Activated gamma-delta T cell treated with anti-CD3 and anti-CD28 coated beads, Interleukin-2, amount 50 U/mL, for 16 hours (primary cell): ENCODE data around the gene TMEM151A.
"Not testable (repeated sequence)": the region's sequence is repeated elsewhere in the genome, so short reads cannot be mapped to it uniquely, and the experiment has no call there.

Source experiments
- DNase-seq: peaks from one replicate; pipeline ENCODE4 v3.0.0-alpha.2; 2020; ENCODE audit warnings: low read depth

TMEM151A gene

DNA sequence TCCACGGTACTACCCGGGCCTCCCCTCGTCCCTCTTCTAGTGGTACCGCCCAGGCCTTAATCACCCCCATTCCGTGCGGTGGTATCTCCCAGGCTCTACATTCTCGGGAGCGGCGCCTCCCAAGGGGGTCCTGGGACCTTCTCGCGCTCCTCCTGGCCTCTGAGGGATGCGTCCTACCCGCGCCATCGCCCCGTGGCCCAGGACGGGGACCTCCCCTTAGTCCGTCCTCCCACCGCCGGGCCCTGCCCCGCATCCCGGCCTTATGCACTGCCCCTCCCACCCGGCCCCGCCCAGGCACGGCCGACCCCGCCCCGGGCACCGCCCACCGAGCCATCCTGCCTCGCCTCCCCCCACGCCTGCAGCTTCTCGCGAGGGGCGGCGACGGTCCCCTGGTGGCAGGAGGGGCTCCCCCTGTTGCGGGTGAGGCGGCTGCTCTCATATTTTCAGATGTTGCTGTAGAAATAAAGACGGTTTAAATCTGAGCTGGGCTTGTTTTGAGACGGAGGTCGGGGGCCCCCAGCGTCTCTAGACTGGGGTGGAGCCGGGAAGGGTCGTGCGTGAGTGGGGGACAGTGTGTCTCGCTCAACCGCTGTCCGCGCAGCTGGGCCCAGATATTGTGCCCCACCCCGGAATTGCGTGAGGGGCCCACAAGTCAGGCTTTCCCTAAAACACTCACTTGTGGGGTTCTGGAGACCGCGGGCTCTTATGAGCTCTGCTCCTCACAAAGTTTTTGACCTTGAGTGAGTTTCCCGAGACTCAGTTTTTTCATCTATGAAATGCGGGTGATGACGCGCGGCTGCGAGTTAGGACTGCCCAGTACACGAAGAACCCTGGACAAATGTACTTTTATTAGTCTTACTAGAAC, 24.1 kb upstream of the TMEM151A start:
- DNase-seq = peak; percentile 78

DNA sequence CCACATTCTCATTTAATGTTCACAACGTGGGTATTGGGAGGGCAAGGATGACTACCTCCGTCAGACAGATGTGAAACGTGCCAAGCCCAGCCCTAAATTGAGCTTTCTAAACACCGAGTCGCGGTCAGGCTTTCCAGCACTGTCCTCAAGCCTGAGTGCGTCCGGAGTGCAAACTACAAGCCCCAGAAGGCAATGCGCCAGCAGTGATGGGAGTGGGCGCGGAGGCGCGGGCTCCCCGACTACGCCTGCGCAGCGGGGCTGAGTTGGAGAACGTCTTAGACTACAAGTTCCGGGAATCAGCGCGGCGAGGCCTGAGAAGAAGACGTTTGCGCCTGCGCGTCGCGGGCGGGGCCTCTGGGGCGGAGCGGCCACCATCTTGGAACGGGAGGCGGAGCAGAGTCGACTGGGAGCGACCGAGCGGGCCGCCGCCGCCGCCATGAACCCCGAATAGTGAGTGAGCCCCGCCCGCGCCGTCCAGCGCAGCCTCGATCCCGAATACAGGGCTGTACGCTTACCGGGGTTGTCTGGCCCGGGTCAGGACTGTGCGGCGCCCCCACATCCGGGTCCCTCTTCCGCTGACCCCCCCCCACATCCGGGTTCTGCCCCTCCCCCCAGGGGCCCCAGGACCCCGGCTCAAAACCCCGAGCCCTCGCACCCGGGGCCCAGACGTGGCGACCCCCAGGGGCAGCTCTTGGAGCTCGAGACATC, 23.3 kb upstream of the TMEM151A start, which contains the start of gene RAB1B:
Gene RAB1B (plus strand): TSS at position 396 of the 708 bp plus-strand sequence. CDS start 41 bp downstream, at position 437.
- peak; percentile 100 for DNase-seq

DNA sequence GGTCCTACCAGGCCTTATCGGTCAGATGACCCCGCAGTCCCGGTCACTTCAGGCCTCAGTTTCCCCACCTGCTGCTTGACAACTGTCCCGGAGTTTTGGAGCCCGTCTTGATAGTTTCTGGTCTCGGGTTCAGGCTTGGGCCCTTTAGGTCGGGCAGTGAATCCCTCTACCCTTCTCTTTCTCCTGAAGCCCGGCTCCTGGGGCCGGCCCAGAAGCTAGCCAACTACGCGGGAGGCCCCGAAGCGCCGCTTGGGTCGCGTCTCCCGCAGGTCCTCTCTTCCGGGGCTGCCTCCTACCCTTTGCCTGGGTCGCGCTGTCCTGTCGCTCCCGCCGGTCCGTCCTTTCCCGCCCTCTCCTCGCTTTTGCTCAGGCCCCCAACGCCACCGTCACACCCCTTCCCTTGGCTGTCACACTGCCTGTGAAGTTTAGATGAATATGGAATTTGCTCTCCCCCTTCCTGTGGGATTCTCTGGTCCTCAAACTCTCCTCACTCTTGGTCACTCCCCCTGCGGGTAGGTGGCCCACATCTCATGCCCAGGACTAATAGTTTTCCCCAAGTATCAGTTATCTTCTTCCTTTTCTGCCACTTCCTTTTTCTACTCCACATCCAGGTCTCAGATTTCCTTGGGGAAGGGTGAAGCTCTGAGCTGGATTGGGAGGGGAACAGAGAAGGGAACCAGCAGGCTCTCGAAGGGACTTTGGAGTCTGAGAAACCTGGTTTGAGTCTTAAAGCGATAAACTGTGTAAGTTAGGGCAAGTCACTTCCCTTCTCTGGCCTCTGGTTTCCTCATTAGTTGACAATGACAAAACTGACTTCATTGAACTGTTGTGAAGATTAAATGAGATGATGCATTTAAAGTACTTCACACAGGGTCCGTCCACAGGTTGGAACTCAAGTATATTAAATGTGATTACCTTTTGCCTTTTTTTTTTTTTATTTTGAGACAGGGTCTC, 22.5 kb upstream of the TMEM151A start:
- DNase-seq = no peak

DNA sequence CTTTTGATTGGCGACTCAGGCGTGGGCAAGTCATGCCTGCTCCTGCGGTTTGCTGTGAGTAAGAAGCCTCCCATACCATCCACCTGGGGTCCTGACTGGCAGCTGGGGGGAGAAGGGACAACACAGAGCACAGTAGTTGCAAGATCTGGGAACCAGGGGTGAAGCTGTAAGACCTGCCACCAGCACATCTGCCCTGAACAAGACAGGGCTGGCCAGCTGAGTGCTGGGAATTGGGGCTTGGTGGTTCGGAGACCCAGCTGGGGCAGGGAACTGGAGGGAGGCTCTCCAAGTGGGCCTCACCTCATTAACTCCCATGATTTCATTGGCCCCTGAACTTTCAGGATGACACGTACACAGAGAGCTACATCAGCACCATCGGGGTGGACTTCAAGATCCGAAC, 19.9 kb upstream of the TMEM151A start:
- no peak for DNase-seq

DNA sequence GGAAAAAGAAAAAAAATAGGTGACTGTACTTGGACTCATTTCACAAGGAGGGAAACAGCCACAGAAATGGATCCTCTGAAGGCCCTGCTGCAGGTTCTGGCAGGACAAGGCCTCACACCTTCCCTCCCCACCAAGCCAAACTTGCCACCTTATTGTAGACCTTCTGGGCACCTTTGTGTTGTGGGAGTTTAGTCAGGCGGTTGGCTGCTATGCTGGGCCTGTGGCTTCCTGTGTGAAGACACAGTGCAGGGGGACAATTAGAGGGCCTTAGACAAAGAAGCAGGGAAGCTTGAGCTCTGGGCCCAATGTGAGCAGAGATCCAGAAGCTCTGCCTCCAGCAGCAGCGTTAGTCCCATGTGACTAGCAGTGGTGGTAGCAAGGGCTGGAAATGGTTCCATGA, 19.1 kb upstream of the TMEM151A start:
- peak; percentile 41 for DNase-seq

DNA sequence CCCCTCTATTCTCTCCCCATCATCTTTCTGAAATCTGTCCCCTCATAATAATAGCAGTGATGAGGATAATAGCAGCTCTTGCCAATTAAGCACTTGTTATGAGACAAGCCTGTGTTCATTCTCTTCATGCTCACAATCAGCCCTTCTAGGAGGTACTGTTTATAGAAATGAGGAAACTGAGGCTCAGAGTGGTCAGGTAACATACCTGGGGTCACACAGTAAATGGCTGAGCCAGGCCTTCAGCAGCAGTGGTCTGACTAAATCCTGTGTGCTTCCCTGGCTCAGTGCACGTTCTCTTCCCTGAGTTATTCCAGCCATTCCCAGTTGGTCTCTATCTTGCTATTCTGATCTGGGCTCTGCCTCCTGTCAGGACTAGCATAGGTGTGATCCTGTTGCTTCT, 17.5 kb upstream of the TMEM151A start:
- DNase-seq = no peak

DNA sequence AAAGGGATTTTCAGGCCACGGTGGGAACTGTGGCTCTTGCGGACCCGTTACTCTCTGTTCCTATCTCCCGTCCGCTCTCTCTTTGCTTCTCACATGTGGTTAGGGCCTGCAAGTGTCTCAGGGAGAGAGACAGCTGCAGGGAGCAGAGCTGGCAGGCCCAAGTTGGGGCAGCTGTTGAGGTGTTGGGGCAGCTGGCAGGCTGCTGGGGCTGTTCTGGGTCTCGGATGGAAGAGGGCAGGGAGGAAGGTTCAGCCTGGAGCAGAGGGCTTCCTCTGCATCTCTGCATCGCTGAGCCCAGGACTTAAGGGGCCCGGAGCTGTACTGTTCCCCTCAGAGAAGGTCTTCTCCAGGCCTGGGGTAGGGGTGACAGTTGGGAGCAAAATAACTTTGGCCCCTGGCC, 16.3 kb upstream of the TMEM151A start:
- no peak for DNase-seq

DNA sequence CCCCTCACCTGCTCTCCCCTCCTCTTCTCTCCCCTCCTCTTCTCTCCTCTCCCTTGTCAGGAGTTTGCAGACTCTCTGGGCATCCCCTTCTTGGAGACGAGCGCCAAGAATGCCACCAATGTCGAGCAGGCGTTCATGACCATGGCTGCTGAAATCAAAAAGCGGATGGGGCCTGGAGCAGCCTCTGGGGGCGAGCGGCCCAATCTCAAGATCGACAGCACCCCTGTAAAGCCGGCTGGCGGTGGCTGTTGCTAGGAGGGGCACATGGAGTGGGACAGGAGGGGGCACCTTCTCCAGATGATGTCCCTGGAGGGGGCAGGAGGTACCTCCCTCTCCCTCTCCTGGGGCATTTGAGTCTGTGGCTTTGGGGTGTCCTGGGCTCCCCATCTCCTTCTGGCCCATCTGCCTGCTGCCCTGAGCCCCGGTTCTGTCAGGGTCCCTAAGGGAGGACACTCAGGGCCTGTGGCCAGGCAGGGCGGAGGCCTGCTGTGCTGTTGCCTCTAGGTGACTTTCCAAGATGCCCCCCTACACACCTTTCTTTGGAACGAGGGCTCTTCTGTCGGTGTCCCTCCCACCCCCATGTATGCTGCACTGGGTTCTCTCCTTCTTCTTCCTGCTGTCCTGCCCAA, 15.6 kb upstream of the TMEM151A start:
- DNase-seq = no peak

DNA sequence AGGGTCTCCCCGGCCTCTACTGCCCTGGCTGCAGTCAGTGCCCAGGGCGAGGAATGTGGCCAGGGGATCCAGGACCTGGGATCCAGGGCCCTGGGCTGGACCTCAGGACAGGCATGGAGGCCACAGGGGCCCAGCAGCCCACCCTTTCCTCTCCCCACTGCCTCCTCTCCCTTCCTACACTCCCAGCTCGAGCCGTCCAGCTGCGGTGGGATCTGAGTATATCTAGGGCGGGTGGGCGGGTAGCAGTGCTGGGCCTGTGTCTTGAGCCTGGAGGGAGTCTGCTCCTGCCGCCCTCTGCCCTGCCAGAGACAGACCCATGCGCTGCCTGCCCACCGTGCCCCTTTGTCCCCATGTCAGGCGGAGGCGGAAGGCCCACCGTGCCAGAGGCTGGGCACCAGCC, 15.1 kb upstream of the TMEM151A start:
- DNase-seq = not testable (repeated sequence)

DNA sequence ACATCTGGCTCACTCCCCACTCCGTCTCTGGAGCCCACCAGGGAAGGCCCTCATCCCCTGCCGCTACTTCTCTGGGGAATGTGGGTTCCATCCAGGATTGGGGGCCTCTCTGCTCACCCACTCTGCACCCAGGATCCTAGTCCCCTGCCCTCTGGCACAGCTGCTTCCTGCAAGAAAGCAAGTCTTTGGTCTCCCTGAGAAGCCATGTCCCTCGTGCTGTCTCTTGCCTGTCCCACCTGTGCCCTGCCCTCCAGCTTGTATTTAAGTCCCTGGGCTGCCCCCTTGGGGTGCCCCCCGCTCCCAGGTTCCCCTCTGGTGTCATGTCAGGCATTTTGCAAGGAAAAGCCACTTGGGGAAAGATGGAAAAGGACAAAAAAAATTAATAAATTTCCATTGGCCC, 14.6 kb upstream of the TMEM151A start:
- not testable (repeated sequence) for DNase-seq

DNA sequence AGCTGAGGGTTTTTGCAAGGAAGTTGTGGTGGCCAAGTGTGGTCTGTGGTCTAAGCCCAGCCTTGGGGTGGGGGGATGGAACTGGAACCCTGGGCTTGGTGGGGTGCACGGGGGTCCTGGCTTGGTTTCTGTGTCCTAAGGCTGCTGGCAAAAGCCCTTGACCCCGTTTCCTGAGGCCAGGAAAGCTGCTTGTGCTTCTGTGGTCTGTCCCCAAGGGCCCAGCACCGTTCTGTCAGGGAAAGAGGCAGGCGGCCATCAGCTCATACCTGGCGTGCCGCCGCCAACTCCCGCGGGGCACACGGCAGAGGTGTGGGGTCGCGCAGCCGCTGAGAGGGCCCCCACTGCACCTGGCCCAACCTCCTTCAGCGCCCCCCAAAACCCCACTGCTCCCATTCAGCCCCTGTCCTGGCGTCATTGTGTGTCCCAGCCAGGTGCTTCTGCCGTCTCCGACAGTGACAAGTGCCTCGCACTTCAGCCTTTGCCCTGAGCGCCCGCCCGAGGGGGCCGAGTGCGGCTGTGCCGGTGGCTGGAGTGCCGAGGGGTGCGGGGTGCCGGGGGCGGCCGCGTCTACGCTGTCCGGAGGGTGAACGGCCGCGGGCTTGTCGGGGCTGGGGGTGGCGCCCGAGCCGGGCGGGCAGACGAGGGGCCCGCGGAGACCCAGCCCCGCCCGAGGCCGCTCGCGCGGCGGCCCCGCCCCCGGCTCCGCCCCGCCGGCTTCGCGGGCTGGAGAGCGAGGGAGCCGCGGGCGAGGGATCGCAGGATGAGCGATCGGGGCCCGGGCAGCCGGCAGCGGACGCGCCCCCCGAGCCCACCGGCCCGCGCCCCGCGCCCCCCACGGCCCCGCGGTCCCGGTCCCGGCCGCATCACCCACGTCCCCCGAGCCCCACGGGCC, 14.0 kb upstream of the TMEM151A start, which contains the start of gene CNIH2:
Gene CNIH2 (plus strand): TSS at position 705 of the 892 bp plus-strand sequence. CDS start 282 bp downstream, outside the sequence.
- no peak for DNase-seq

DNA sequence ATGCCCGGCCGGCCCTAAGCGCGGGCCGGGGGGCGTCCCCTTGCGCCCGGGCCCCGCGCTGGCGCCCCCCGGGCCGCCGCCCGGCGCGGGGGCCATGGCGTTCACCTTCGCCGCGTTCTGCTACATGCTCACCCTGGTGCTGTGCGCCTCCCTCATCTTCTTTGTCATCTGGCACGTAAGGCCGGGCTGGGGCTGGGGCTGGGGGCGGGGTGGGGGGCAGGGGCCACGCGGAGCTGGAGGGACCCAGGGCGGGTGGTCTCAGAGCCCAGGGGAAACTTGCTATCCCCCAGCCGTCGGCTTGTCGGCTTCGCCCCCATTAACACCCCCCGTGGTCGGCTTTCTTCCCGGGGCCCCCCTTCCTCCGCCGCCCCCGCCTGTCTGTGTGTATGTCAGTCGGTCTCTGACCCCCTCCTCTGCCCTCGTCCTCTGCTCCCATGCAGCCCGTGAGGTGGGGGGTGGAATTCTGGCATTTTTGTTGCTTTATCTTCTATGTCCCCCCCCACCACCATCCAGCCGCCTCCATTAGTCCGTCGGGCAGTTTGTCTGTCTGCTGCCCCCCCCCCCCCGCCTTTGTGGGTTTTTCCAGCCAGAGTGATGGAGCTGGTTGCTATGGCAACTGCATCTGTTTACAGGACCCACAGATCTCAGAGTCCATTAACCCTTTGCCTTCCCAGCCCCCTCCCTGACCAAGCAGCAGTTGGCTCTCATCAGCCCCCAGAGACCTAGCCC, 13.2 kb upstream of the TMEM151A start:
- no peak for DNase-seq

DNA sequence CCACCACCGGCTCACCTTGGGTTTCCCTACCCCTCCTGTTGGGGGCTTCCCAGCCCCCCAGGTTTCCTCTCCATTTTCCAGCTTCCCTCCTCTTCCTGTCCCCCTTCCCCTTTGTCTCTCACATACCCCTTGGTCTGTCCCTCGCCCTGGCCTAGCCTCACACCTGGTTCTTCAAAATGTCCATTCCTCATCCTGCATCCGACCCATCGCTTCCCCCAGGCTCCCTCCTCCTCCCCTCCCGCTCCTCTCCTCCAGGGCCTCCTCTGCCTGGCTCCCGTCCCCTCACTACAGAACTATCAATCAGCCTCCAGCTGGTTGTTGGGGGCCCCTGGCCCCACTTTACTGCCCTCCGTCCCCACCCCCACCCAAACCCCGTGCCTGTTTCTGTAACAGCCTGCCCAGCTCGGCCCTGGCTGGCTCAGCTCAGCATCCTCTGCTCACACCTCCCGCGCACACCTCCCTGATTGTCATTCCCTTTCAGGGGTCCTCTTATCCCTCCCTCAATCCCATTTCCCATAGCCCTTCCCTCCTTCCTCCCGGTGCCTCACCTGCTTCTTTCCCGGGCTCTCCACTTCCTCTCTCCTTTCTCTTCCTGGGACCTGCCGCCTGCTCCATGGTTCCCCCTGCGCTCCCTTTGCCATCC, 12.5 kb upstream of the TMEM151A start:
- no peak for DNase-seq

DNA sequence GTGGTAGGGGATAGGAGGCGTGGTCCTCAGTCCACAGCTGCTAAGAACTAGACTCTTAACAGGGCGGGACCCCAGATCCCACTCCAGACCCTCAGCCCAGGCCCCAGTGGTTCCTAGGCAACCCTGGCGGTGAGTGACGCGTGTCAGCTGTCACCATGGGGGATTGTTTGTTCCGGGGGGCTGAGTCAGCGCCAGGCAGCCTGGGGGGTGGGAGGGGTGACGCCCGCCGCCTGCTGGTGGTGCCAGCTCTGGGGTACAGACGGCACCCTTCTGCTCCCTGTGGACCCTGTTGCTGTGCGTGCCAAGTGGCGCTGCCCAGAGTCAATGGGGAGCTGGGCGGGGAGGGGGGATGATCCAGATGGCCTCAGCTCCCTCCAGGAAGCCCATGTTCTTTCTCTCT, 11.3 kb upstream of the TMEM151A start:
- no peak for DNase-seq

DNA sequence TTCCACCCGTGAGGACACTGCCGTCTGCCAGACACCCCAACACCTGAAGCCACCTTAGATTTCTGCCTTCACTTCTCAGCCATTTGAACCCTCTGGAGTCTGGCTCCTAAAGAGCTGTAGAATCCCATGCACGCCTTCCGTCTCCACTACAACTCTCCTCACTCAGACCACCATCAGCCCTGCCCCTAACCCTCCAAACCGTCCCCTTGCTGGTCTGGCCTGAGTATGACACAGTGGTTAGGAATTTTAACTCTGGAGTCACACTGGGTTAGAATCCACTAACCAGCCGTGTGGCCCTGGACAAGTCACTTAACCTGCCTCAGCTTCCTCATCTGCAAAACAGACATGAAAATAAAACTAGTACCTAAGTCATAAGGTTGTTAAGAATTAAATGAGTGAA, 10.7 kb upstream of the TMEM151A start:
- no peak for DNase-seq

DNA sequence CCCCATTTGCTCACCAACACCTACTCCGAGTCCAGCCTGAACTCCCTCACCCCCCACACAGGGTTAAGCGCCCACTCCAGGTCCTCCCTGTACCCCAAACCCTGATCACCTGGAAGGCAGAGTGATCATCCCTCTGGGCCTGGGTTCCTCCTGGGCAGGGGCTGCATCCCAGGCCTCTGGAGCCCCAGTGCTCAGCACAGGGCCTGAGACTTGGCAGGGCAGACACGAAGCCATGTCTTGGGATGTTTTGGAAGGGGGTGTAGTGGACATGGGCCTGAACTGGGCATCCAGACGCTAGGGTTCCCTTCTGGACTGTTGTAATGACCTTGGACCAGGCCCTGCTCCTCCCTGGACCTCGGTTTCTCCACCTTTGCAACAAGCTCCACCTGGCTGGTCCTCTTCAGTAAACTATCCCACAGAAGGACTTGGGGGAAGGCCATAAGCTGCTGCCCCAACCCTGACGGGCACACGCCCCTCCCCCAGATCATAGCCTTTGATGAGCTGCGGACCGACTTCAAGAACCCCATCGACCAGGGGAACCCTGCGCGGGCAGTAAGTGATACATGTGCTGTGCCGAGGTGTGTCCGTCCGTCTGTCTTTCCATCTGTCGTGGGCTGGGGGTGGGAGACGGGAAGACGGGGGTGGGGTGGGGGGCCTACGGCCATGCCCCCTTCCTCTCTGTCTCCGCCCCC, 9.8 kb upstream of the TMEM151A start:
- no peak for DNase-seq

DNA sequence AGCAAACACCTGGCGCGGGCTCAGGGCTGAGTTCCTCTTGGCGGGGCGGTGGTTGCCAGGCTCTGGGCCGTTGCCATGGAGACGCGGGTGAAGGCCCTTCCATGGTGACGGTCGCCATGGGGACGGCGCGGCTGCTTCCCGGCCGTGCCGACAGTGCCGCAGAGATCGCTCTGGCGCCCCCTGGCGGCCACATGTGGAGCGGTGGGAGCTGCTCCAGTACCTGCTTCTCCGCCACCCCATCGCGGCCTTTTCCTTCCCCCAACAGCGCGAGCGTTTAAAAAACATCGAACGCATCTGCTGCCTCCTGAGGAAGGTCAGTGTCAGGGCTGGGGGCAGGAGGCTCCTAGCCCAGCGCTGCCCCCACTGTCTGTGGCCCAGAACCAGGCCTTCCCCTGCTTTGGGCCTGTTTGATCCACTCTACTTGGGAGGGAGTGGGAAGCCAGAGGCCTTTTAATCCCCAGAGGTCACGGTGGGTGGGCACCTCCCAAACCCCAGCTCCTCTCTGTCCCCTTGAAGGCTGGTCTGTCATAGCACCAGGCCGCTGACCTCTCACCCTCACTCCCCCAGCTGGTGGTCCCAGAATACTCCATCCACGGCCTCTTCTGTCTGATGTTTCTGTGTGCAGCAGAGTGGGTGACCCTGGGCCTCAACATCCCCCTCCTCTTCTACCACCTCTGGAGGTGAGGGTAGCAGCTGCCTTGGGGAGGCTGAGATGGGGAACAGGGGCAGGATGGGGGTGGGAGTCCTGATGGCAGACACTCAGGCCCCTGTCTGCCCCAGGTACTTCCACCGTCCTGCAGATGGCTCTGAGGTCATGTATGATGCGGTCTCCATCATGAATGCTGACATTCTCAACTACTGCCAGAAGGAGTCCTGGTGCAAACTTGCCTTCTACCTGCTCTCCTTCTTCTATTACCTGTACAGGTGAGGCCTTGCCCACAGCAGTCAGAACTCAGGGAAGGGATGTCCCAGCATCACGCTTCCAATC, 8.9 kb upstream of the TMEM151A start:
- DNase-seq = peak; percentile 100
